Psoas muscle (tissue), 8 donors: Measurements from ENCODE around the gene MTUS2. TPM values are rescaled to one million over a fixed set of nuclear protein-coding genes. Genes with fewer than 3 reads are reported as not detected.

Source experiments
- ATAC-seq, 4 donors: fragments of 200-7000 bp; cut with Tn5 transposase; one replicate each; pipeline ENCODE4 v1.9.1; 2020; ENCODE audit warnings: moderate library complexity in 3 of 4, mild to moderate bottlenecking in 2 of 4
- DNase-seq, 2 donors: peaks; one replicate each; pipeline ENCODE4 v3.0.0-alpha.2; 2020
- H3K27ac ChIP-seq: fragments of 200-600 bp; one replicate; pipeline ENCODE4 v1.8.0; 2022
- H3K27me3 ChIP-seq, 3 donors: fragments of 200-600 bp in 1 of 3; one replicate each; pipeline versions ENCODE4 v1.6.1 to v1.8.0; 2013 to 2022; ENCODE audit warnings: low read length in 2 of 3, mild to moderate bottlenecking in 2 of 3, moderate library complexity in 1 of 3; ENCODE audit not compliant: insufficient read depth in 3 of 3
- H3K36me3 ChIP-seq, 2 donors: fragments of 200-600 bp in 1 of 2; one replicate each; pipeline versions ENCODE4 v1.6.1 to v1.8.0; 2013 to 2022; ENCODE audit warnings: low read depth in 1 of 2, mild to moderate bottlenecking in 1 of 2, moderate library complexity in 1 of 2; ENCODE audit not compliant: insufficient read depth in 1 of 2
- H3K4me1 ChIP-seq: fragments of 200-600 bp; one replicate; pipeline ENCODE4 v1.8.0; 2022
- H3K4me3 ChIP-seq: fragments of 200-600 bp; one replicate; pipeline ENCODE4 v1.8.0; 2022; ENCODE audit warnings: mild to moderate bottlenecking
- H3K9me3 ChIP-seq: fragments of 200-600 bp; one replicate; pipeline ENCODE4 v1.8.0; 2022
- CTCF ChIP-seq: fragments of 200-600 bp; IDR thresholded peaks from one replicate; pipeline ENCODE4 v1.8.0; 2022; ENCODE audit warnings: antibody characterized with exemption
- WGBS, 3 donors: extraction: QIAGEN DNeasy Blood & Tissue Kit; methylation state at CpG; one replicate each; pipeline versions ENCODE4 v1.1.6 to v1.1.7; 2013; 5-methylcytosine and 5-hydroxymethylcytosine counted together
- intact Hi-C, 2 donors: fragments of 100-400 bp; cut with DNase I; formaldehyde crosslinking; loops; one replicate each; pipeline versions ENCODE4 v1.11.0 to v1.14.2; 2022
- polyA plus RNA-seq, 3 donors: library from polyadenylated mRNA; stranded (reverse); fragments of 200-250 nt; gene quantifications; one replicate each; pipeline ENCODE4 v1.2.3, GENCODE V29; 2013
- total RNA-seq, 4 donors: library from RNA; stranded (reverse); fragmentation: NEBNext Ultra II Directional in 2 of 4; extraction: Animal tissue kit (Norgen Biotek cat#: 25700) in 2 of 4; gene quantifications; one replicate each; pipeline versions ENCODE4 v1.2.1 to v1.2.4, GENCODE V29; 2021 to 2023
- donor health status: healthy with polysubstance abuse.
- donor health status: DM: no; HTN: no; CAD: no; lungs with moderate emphysema.
- donor health status: Bipolar disorder and iron deficiency.
- donor health status: healthy.
- donor health status: DM: yes; HTN: yes; CAD: no.
- donor health status: DM: no; HTN: no; CAD: no.
- donor health status: DM: no; HTN: no; CAD: no.
- donor health status: DM: yes; HTN: yes; CAD: no.

Gene MTUS2
- total and polyA plus RNA-seq, 7 donors: 0.03 to 0.79 (median 0.14) TPM; not detected in 2

- no peaks in the 10 kb centered on the region for H3K36me3 ChIP-seq
- no peak overlapping the region for H3K4me3 ChIP-seq
- 88 to 91% (median 88%) methylated on average over 4 of the region's 4 CpGs for WGBS, 3 donors
- no peak for TF ChIP-seq CTCF
- ATAC-seq (no peak), DNase-seq (no peak)
- H3K27me3 ChIP-seq: no peaks in the 10 kb centered on the region
- intact Hi-C loops: no loop called here
- H3K9me3 ChIP-seq: no peaks in the 10 kb centered on the region
- H3K27ac ChIP-seq: no peak overlapping the region
- H3K4me1 ChIP-seq: no peaks in the 10 kb centered on the region
These were observed 188.2 kb downstream of the MTUS2 start for GRCh38 chr13:29008296-29008695.

- no peak for TF ChIP-seq CTCF
- no peak overlapping the region for H3K4me3 ChIP-seq
- H3K27ac ChIP-seq: no peak overlapping the region
- H3K36me3 ChIP-seq: no peaks in the 10 kb centered on the region
- no peak for DNase-seq
- no peaks in the 10 kb centered on the region for H3K27me3 ChIP-seq
- H3K4me1 ChIP-seq: no peaks in the 10 kb centered on the region
- intact Hi-C loops: no loop called here
- H3K9me3 ChIP-seq: no peaks in the 10 kb centered on the region
- WGBS, 3 donors: 51 to 64% (median 63%) methylated on average over 7 of the region's 7 CpGs
- no peak for ATAC-seq
These were observed 200.2 kb downstream of the MTUS2 start for GRCh38 chr13:29020314-29020713.

- intact Hi-C loops: no loop called here
These were observed 201.2 kb downstream of the MTUS2 start for GRCh38 chr13:29021311-29021710.

GRCh38 chr13:29021717-29022116, 201.6 kb downstream of the MTUS2 start:
- no peak for ATAC-seq
- no peaks in the 10 kb centered on the region for H3K9me3 ChIP-seq
- no peak for TF ChIP-seq CTCF
- no peaks in the 10 kb centered on the region for H3K27me3 ChIP-seq
- no peaks in the 10 kb centered on the region for H3K36me3 ChIP-seq
- no peak overlapping the region for H3K27ac ChIP-seq
- 80 to 87% (median 83%) methylated on average over 5 of the region's 5 CpGs for WGBS, 3 donors
- intact Hi-C loops: no loop called here
- no peak for DNase-seq
- no peaks in the 10 kb centered on the region for H3K4me1 ChIP-seq
- no peak overlapping the region for H3K4me3 ChIP-seq

More at GRCh38 chr13:29021311-29021710, 201.2 kb downstream of the MTUS2 start:
- Histone ChIP-seq H3K27ac (no peak overlapping the region), H3K4me1 (no peaks in the 10 kb centered on the region), H3K4me3 (no peak overlapping the region), H3K36me3 (no peaks in the 10 kb centered on the region), H3K9me3 (no peaks in the 10 kb centered on the region), H3K27me3 (no peaks in the 10 kb centered on the region)
- ATAC-seq (no peak), DNase-seq (no peak)
- TF ChIP-seq CTCF: no peak
- WGBS, 3 donors: 70 to 73% (median 70%) methylated on average over 2 of the region's 2 CpGs

GRCh38 chr13:29022410-29022809, 202.3 kb downstream of the MTUS2 start:
- Histone ChIP-seq H3K4me3 (no peak overlapping the region), H3K4me1 (no peaks in the 10 kb centered on the region), H3K9me3 (no peaks in the 10 kb centered on the region), H3K27me3 (no peaks in the 10 kb centered on the region), H3K27ac (no peak overlapping the region), H3K36me3 (no peaks in the 10 kb centered on the region)
- intact Hi-C loops: no loop called here
- TF ChIP-seq CTCF: no peak
- 65 to 71% (median 70%) methylated on average over 4 of the region's 4 CpGs for WGBS, 3 donors
- ATAC-seq (no peak), DNase-seq (no peak)
